ENCODE measurements around the gene CDH23. TPM values are rescaled to one million over a fixed set of nuclear protein-coding genes. Genes with fewer than 3 reads are reported as not detected.

Gene CDH23
- total and polyA plus RNA-seq, 9 of the 15 experiments (the other 6 are each of a cell fraction or from before 2014, with no cell fraction given): 0.18 to 1.2 (median 0.47) TPM

DNA sequence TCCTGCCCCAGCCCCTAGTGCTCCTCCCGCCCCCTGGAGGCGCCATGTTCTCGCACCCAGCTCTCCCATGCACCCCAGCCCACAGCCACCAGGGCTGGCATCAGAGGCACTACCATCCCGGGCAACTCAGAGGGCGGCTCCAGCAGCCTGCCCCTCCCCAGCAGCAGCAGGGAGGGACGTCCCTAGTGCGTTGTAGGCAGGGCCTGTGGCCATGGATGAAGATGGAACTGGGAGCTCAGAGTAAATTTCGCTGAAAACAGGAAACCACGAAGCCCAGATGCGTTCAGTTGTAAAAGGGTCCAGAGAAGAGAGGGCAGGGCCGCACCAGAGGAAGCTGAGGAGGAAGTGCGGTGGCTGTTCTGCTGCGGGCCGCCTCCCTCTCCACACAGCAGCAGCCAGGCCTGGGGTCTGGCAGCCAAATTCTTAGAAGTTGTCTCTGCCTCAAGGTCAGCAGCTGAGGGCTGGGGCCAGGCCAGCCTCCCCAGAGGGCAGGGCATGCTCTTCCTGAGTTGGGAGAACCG lies 352.0 kb downstream of the CDH23 start (continued):
- no peak; the same call in 1 of the 2 replicates for TF ChIP-seq ZNF134 (CRISPR knock-in tag; conservative IDR thresholded peaks at IDR 0.05)
- no peak for TF ChIP-seq TGIF2 (CRISPR knock-in tag; IDR thresholded peaks at IDR 0.05)
- no peak for TF ChIP-seq BHLHE40 (IDR thresholded peaks at IDR 0.05; ENCODE audit: low read length)
- TF ChIP-seq NFE2L1 (tag; IDR thresholded peaks at IDR 0.05; ENCODE audit: borderline replicate concordance, low read depth): no peak
- TF ChIP-seq RBM15 (IDR thresholded peaks at IDR 0.05; ENCODE audit: insufficient read depth, low read length): no peak
- TF ChIP-seq ZNF586 (CRISPR knock-in tag; conservative IDR thresholded peaks at IDR 0.05): no peak
- TF ChIP-seq AFF4 (CRISPR knock-in tag; IDR thresholded peaks at IDR 0.05): no peak
- no peak for TF ChIP-seq KLF13 (tag; IDR thresholded peaks at IDR 0.05; ENCODE audit: borderline replicate concordance, low read depth)
- TF ChIP-seq CBX8 (IDR thresholded peaks at IDR 0.05; ENCODE audit: borderline replicate concordance, extremely low read depth, low read depth, low read length, poor library complexity, severe bottlenecking): no peak
- TF ChIP-seq PBX2 (CRISPR knock-in tag; IDR thresholded peaks at IDR 0.05; ENCODE audit: low read depth): no peak
- TF ChIP-seq PBX2 (tag; conservative IDR thresholded peaks at IDR 0.05; ENCODE audit: low read depth): no peak
- TF ChIP-seq ZNF583 (CRISPR knock-in tag; IDR thresholded peaks at IDR 0.05): peak; percentile 85
- no peak for TF ChIP-seq PRMT5 (CRISPR knock-in tag; IDR thresholded peaks at IDR 0.05)
- TF ChIP-seq, protein P1, sequence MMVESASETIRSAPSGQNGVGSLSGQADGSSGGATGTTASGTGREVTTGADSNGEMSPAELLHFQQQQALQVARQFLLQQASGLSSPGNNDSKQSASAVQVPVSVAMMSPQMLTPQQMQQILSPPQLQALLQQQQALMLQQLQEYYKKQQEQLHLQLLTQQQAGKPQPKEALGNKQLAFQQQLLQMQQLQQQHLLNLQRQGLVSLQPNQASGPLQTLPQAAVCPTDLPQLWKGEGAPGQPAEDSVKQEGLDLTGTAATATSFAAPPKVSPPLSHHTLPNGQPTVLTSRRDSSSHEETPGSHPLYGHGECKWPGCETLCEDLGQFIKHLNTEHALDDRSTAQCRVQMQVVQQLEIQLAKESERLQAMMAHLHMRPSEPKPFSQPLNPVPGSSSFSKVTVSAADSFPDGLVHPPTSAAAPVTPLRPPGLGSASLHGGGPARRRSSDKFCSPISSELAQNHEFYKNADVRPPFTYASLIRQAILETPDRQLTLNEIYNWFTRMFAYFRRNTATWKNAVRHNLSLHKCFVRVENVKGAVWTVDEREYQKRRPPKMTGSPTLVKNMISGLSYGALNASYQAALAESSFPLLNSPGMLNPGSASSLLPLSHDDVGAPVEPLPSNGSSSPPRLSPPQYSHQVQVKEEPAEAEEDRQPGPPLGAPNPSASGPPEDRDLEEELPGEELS (CRISPR knock-in tag; IDR thresholded peaks at IDR 0.05; ENCODE audit: borderline replicate concordance): no peak
- TF ChIP-seq ELK1 (CRISPR knock-in tag; IDR thresholded peaks at IDR 0.05): no peak
- TF ChIP-seq L3MBTL2 (IDR thresholded peaks at IDR 0.05): peak; percentile 60
